ENCODE measurements around the gene IGFN1. TPM values are rescaled to one million over a fixed set of nuclear protein-coding genes. Genes with fewer than 3 reads are reported as not detected.

IGFN1 gene
- total RNA-seq, 1 donor from 2014 or later = 1.6 TPM

DNA sequence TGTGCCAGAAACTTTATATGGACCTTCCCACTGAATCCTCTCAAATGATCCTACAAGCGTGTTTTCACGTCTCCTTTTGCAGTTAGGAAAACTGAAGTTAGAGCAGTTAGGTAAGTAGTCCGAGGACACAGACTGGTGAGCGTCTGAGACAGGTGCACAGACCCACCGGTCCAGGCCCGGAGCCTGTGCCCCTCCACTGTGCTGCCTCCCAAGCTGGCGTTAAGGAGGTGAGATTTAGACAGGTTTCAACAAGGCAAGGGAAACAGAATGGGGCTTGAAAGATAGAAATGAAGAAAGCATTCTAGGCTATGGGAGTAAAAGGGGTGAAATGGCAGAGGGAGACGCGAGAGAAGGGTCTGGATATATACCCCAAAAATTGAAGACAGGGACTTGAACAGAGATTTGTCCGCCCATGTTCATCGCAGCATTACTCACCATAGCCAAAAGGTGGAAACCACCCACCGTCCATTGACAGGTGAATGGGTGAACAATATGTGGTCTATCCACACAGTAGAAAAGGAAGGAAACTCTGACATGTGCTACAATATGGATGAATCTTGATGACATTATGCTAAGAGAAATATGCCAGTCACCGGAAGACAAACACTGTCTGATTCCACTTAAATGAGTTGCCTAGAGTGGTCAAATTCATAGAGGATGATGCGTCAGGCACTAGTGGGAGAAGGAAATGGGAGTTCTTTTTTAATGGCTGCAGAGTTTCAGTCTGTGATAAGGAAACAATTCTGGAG is 77.0 kb downstream of the IGFN1 start:
- no peak overlapping the region for H3K27ac Mint-ChIP-seq
- H3K9me3 Mint-ChIP-seq = no peaks in the 10 kb centered on the region
- no peak overlapping the region for H3K4me3 Mint-ChIP-seq
- H3K27me3 Mint-ChIP-seq (ENCODE audit: low read depth) = peaks cover 32% of the 10 kb centered on the region
- TF ChIP-seq CTCF (IDR thresholded peaks at IDR 0.05; ENCODE audit: unreplicated experiment) = no peak
- H3K4me1 Mint-ChIP-seq = peaks cover 36% of the 10 kb centered on the region
- DNase-seq (ENCODE audit: low spot score in 2 of 2, unreplicated experiment in 2 of 2) = peak in 1 of 2 experiments; percentile 33
- no peaks in the 10 kb centered on the region for H3K36me3 Mint-ChIP-seq

GRCh38 chr1:201268604-201269151 is 78.1 kb downstream of the IGFN1 start:
- no peak for DNase-seq (ENCODE audit: low spot score in 2 of 2, unreplicated experiment in 2 of 2)
- Mint-ChIP-seq H3K36me3 (no peaks in the 10 kb centered on the region), H3K4me3 (no peak overlapping the region), H3K4me1 (peaks cover 36% of the 10 kb centered on the region), H3K27ac (no peak overlapping the region), H3K27me3 (ENCODE audit: low read depth) (peaks cover 32% of the 10 kb centered on the region), H3K9me3 (no peaks in the 10 kb centered on the region)
- no peak for TF ChIP-seq CTCF (IDR thresholded peaks at IDR 0.05; ENCODE audit: unreplicated experiment)

- Mint-ChIP-seq H3K27me3 (ENCODE audit: low read depth) (peaks cover 32% of the 10 kb centered on the region), H3K27ac (peak overlapping the region; percentile 52), H3K36me3 (no peaks in the 10 kb centered on the region), H3K9me3 (no peaks in the 10 kb centered on the region), H3K4me3 (no peak overlapping the region), H3K4me1 (peaks cover 36% of the 10 kb centered on the region)
- no peak for TF ChIP-seq CTCF (IDR thresholded peaks at IDR 0.05; ENCODE audit: unreplicated experiment)
- DNase-seq (ENCODE audit: low spot score in 2 of 2, unreplicated experiment in 2 of 2) = no peak
These were observed 78.7 kb downstream of the IGFN1 start for GRCh38 chr1:201269281-201269680.

DNA sequence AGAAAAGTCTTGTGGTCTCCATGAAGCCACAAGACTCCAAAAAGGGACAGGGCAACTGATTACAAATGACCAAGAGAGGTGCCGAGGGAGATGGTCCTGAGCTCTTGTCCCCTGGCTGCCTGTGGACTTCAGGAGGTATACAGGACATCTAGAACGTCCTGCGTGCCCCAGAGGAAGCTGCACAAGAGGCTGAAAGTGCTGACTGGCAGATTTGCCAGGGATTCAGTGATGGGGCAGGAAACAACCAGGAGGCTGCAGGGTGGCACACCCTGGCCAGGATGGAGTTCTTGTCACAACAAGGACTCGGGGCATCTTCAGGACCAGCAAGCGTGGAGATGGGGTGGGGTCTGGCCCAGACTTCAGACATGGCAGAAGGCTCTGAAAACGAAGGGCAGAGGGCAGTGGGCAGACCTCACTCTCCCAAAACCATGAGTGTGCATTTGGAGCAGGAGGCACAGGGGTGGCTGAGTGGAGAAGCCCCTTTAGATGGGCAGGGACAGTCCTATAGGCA is 79.3 kb downstream of the IGFN1 start:
- TF ChIP-seq CTCF (IDR thresholded peaks at IDR 0.05; ENCODE audit: unreplicated experiment) = no peak
- Mint-ChIP-seq H3K27me3 (ENCODE audit: low read depth) (peaks cover 28% of the 10 kb centered on the region), H3K9me3 (no peaks in the 10 kb centered on the region), H3K4me1 (peaks cover 36% of the 10 kb centered on the region), H3K4me3 (no peak overlapping the region), H3K36me3 (no peaks in the 10 kb centered on the region), H3K27ac (no peak overlapping the region)
- DNase-seq (ENCODE audit: low spot score in 2 of 2, unreplicated experiment in 2 of 2) = no peak

DNA sequence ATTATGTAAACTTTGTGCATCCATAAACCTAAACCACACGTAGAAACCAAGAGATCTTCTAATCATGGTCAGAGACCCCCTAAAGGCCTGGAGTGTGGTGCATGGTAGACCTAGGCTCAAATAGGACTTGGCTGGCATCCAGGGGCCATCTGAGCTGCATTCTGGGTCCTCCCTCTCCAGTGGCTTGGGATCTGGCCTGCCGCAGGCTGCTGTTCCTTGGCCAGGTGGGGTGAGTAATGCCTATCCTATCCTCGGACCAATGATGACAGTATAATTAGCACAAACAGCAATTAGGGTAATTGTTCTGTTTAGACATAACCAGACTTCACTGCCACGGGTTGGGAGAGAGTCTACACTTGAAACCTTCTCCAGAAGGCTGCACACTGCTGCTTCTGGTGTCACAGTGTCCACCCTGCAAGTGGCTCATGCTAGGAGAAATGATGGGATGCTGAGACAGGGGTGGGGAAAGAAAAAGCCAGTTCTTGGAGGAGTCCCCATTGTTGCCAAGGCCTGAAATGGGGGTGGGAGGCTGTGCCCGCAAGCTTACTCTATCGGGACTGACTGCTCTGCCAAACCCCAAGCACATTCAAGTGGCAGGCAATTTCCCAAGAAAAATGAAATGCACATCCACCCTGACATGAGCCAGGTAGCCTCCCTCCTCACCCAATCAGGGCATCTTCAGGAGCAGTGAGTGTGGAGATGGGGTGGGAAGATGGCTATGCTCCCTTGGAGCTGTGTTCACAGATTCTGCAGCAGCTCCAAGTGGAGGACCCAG is 80.2 kb downstream of the IGFN1 start:
- H3K27ac Mint-ChIP-seq = no peak overlapping the region
- peaks cover 24% of the 10 kb centered on the region for H3K27me3 Mint-ChIP-seq (ENCODE audit: low read depth)
- H3K36me3 Mint-ChIP-seq = no peaks in the 10 kb centered on the region
- no peak for DNase-seq (ENCODE audit: low spot score in 2 of 2, unreplicated experiment in 2 of 2)
- TF ChIP-seq CTCF (IDR thresholded peaks at IDR 0.05; ENCODE audit: unreplicated experiment) = no peak
- no peaks in the 10 kb centered on the region for H3K9me3 Mint-ChIP-seq
- peaks cover 33% of the 10 kb centered on the region for H3K4me1 Mint-ChIP-seq
- H3K4me3 Mint-ChIP-seq = no peak overlapping the region

All from mesothelial cell of epicardium (in vitro differentiated cells).